Measurements from ENCODE around the gene EDC3. TPM values are rescaled to one million over a fixed set of nuclear protein-coding genes. Genes with fewer than 3 reads are reported as not detected.

EDC3 gene
- total RNA-seq, 3 donors from 2014 or later, result 52.2 to 57.1 (median 56.6) TPM

DNA sequence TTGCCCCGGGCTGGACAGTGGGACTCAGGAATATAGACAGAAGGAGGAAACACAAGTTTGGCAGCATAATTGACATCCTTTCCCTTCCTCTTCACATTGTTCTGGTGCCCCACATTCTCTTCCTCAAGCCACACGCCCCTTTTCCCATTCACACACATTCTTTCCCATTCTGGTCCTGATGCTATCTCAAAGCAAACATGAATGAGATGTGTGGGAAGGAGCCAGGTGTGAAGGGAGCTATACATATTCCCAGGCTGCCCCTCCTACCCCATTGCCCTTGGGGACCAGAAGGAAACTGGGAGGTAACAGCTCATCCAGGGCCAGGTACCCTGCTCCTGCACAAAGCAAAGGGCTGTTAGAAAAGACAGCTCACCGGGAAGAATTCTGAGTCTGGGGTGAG is 103.6 kb downstream of the EDC3 start:
- Mint-ChIP-seq H3K4me3 (no peak overlapping the region), H3K4me1 (ENCODE audit: low read depth) (no peaks in the 10 kb centered on the region), H3K27me3 (ENCODE audit: low read depth) (no peaks in the 10 kb centered on the region), H3K9me3 (no peaks in the 10 kb centered on the region), H3K36me3 (ENCODE audit: insufficient read depth) (peaks cover 16% of the 10 kb centered on the region)
- no peak for DNase-seq
- no peak for ATAC-seq

DNA sequence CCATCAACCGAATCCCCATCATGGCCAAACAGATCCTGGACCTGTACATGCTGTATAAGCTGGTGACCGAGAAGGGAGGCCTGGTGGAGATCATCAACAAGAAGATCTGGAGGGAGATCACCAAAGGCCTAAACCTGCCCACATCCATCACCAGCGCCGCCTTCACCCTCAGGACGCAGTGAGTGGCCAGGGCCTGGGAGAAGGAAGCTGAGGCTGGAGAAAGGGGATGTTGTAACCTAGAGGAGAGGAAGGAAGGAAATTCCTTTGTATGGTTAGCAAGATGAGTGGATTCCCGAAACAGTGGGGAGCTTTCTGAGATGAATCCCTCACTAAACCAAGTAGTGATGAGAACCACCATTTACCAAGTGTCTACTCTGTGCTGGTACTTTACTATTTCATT is 106.0 kb downstream of the EDC3 start:
- Mint-ChIP-seq H3K27me3 (ENCODE audit: low read depth) (no peaks in the 10 kb centered on the region), H3K36me3 (ENCODE audit: insufficient read depth) (peaks cover 11% of the 10 kb centered on the region), H3K4me1 (ENCODE audit: low read depth) (no peaks in the 10 kb centered on the region), H3K9me3 (no peaks in the 10 kb centered on the region), H3K4me3 (no peak overlapping the region)
- ATAC-seq, result no peak
- no peak for DNase-seq

DNA sequence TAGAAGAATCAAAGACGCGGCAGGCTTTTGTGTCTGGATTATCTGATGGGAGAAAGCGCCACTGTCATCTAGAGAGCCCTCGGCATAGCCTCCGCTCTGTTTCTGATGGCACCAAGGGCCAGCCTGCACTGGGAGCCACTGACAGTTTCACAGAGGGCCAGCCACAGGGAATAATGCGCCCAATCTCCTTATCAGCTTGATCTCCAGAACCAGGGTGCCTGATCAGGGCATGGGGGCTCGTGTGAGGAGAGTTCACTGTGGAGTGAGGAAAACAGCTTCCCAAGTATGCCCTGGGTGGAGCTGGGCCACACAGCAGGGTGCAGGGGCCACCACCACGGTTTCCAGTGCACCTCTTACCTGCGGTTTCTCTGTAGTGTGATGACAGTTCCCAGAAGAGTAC is 110.0 kb downstream of the EDC3 start:
- ATAC-seq, result no peak
- DNase-seq, result no peak
- Mint-ChIP-seq H3K9me3 (no peaks in the 10 kb centered on the region), H3K4me3 (no peak overlapping the region), H3K27me3 (ENCODE audit: low read depth) (no peaks in the 10 kb centered on the region), H3K4me1 (ENCODE audit: low read depth) (no peaks in the 10 kb centered on the region), H3K36me3 (ENCODE audit: insufficient read depth) (peaks cover 8% of the 10 kb centered on the region)

DNA sequence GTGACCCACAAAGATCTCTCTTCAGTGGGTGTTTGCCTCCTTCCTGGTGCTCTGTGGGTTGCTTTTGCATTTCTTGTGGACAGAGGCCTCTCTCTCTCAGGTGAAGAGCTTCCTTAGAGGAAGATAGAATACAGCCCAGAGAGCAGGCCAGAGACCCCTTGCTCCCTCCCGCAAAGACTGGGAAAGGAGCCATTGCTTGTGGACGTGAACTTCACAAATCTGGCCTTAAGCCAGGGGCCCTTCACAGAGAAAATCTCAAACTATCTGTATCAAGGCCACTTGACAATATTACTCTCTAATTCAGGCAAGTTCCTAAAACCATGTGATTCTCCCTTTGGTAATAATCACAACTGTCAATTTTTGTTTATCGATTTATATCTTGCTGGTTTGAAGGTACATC is 110.6 kb downstream of the EDC3 start:
- peaks cover 6% of the 10 kb centered on the region for H3K36me3 Mint-ChIP-seq (ENCODE audit: insufficient read depth)
- DNase-seq (no peak), ATAC-seq (no peak)
- no peaks in the 10 kb centered on the region for H3K27me3 Mint-ChIP-seq (ENCODE audit: low read depth)
- no peaks in the 10 kb centered on the region for H3K9me3 Mint-ChIP-seq
- H3K4me3 Mint-ChIP-seq, result no peak overlapping the region
- no peaks in the 10 kb centered on the region for H3K4me1 Mint-ChIP-seq (ENCODE audit: low read depth)

DNA sequence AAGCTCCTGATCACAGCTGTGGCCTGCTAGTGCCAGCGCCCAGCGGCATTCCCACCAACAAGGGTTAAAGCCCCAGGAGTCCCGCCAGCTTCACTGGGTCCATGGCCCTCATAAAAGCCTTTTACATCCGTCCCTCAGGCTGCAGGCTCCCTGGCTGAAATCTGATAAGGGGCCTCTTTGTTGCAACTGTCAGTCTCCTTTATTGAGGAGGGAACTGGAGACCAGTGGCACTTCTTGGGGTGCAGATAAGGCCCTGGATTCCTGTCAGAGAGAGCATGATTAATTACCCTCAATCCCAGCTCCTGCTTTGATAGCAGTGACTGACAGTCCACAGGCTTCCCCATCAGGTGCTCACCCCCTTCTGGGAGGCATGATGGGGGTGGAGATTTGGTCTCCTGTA is 111.0 kb downstream of the EDC3 start:
- ATAC-seq (no peak), DNase-seq (no peak)
- Mint-ChIP-seq H3K36me3 (ENCODE audit: insufficient read depth) (peaks cover 3% of the 10 kb centered on the region), H3K4me3 (no peak overlapping the region), H3K9me3 (no peaks in the 10 kb centered on the region), H3K27me3 (ENCODE audit: low read depth) (no peaks in the 10 kb centered on the region), H3K4me1 (ENCODE audit: low read depth) (no peaks in the 10 kb centered on the region)

DNA sequence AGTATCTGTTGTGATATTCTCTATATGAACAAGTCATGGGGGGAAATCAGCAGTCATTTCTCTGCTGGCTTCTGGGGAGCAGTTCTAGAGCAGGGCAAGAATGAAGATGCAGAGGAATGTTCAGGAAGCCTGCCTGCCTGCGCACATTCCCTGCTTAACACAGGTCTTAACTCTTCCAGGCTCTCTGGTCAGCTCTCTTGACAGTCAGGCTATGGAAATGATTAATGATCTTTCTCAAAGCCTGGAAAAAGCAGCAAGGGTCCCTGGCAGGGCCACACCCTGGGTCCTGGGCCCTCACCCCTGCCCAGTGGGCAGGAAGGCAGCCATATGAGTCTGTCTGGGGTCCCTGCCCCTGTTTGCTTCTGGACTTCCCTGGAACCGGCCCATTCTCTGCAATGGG is 111.6 kb downstream of the EDC3 start:
- Mint-ChIP-seq H3K9me3 (no peaks in the 10 kb centered on the region), H3K27me3 (ENCODE audit: low read depth) (no peaks in the 10 kb centered on the region), H3K4me3 (no peak overlapping the region), H3K36me3 (ENCODE audit: insufficient read depth) (peaks cover 2% of the 10 kb centered on the region), H3K4me1 (ENCODE audit: low read depth) (no peaks in the 10 kb centered on the region)
- ATAC-seq (no peak), DNase-seq (no peak)

Other genes starting within 250 kb of the EDC3 start
- 10 to 100 TPM; 53.4 to 60.1 (median 59.2) TPM for gene UBL7, start 234.9 kb downstream of the EDC3 start, total RNA-seq
- gene ARID3B, start 154.8 kb downstream of the EDC3 start, total RNA-seq, result 10 to 100 TPM; 15.4 to 23.0 (median 21.8) TPM
- gene CLK3, start 80.2 kb downstream of the EDC3 start, total RNA-seq, result 10 to 100 TPM; 74.0 to 78.2 (median 74.8) TPM
- gene CYP1A1, start 29.5 kb upstream of the EDC3 start, total RNA-seq, result under 1 TPM; 0.60 to 0.90 (median 0.76) TPM
- under 1 TPM in 1 of 3 donors, not detected in 2; 0.08 TPM for gene CYP1A2, start 52.8 kb upstream of the EDC3 start, total RNA-seq
- gene CSK, start 86.1 kb upstream of the EDC3 start, total RNA-seq, result 100 to 1,000 TPM; 368 to 412 (median 397) TPM
- under 1 TPM; 0.30 to 0.55 (median 0.40) TPM for gene LMAN1L, start 116.8 kb upstream of the EDC3 start, total RNA-seq
- under 1 TPM in 2 of 3 donors, not detected in 1; 0.23 to 0.32 TPM for gene CPLX3, start 130.6 kb upstream of the EDC3 start, total RNA-seq
- 10 to 100 TPM; 52.8 to 64.7 (median 64.0) TPM for gene ULK3, start 147.1 kb upstream of the EDC3 start, total RNA-seq
- gene SCAMP2, start 177.3 kb upstream of the EDC3 start, total RNA-seq, result 10 to 100 TPM; 81.7 to 91.0 (median 82.9) TPM
- gene MPI, start 194.0 kb upstream of the EDC3 start, total RNA-seq, result 10 to 100 TPM; 37.4 to 53.1 (median 46.6) TPM
- gene FAM219B, start 210.8 kb upstream of the EDC3 start, total RNA-seq, result 10 to 100 TPM; 23.6 to 26.6 (median 26.4) TPM
- 100 to 1,000 TPM; 257 to 291 (median 290) TPM for gene COX5A, start 242.0 kb upstream of the EDC3 start, total RNA-seq